ENCODE results near the gene ABI1.
A peak's percentile ranks its signal among the peaks of the same experiment; 100 is the strongest.

Gene ABI1

GRCh38 chr10:26714415-26715136, 146.2 kb downstream of the ABI1 start:
- H3K9me3 ChIP-seq (ENCODE audit: control insufficient read depth, low read length) = no peaks in the 10 kb centered on the region
- WGBS, 2 experiments (ENCODE audit: insufficient coverage in 2 of 2) = no CpG with 5 or more reads among the region's 1 CpG
- H3K4me1 ChIP-seq (ENCODE audit: control insufficient read depth, insufficient read depth, low read length, poor library complexity, severe bottlenecking) = no peaks in the 10 kb centered on the region
- peaks cover 48% of the 10 kb centered on the region for H3K36me3 ChIP-seq (ENCODE audit: control insufficient read depth, insufficient read depth, low read length)
- no peak overlapping the region for H3K4me3 ChIP-seq (ENCODE audit: extremely low read depth, insufficient read depth, low read length, poor library complexity, severe bottlenecking)
- H3K27ac ChIP-seq (ENCODE audit: low read depth, low read length, severe bottlenecking) = no peak overlapping the region

GRCh38 chr10:26711324-26711723, 149.4 kb downstream of the ABI1 start:
- Histone ChIP-seq H3K4me3 (ENCODE audit: extremely low read depth, insufficient read depth, low read length, poor library complexity, severe bottlenecking) (no peak overlapping the region), H3K9me3 (ENCODE audit: control insufficient read depth, low read length) (no peaks in the 10 kb centered on the region), H3K36me3 (ENCODE audit: control insufficient read depth, insufficient read depth, low read length) (peaks cover 53% of the 10 kb centered on the region), H3K27ac (ENCODE audit: low read depth, low read length, severe bottlenecking) (no peak overlapping the region), H3K4me1 (ENCODE audit: control insufficient read depth, insufficient read depth, low read length, poor library complexity, severe bottlenecking) (no peaks in the 10 kb centered on the region)
- WGBS, 2 experiments (ENCODE audit: insufficient coverage in 2 of 2) = no CpG with 5 or more reads among the region's 5 CpGs

GRCh38 chr10:26706936-26707335, 153.8 kb downstream of the ABI1 start:
- Histone ChIP-seq H3K36me3 (ENCODE audit: control insufficient read depth, insufficient read depth, low read length) (peaks cover 57% of the 10 kb centered on the region), H3K9me3 (ENCODE audit: control insufficient read depth, low read length) (no peaks in the 10 kb centered on the region), H3K4me3 (ENCODE audit: extremely low read depth, insufficient read depth, low read length, poor library complexity, severe bottlenecking) (no peak overlapping the region), H3K27ac (ENCODE audit: low read depth, low read length, severe bottlenecking) (no peak overlapping the region), H3K4me1 (ENCODE audit: control insufficient read depth, insufficient read depth, low read length, poor library complexity, severe bottlenecking) (no peaks in the 10 kb centered on the region)
- whole genome bisulfite sequencing, 2 experiments (ENCODE audit: insufficient coverage in 2 of 2) = 92 to 94% methylated on average over 7 of the region's 10 CpGs

GRCh38 chr10:26706206-26706605, 154.6 kb downstream of the ABI1 start:
- no peak overlapping the region for H3K27ac ChIP-seq (ENCODE audit: low read depth, low read length, severe bottlenecking)
- WGBS, 2 experiments (ENCODE audit: insufficient coverage in 2 of 2) = 94 to 95% methylated on average over 5 to 6 of the region's 6 CpGs
- H3K4me1 ChIP-seq (ENCODE audit: control insufficient read depth, insufficient read depth, low read length, poor library complexity, severe bottlenecking) = no peaks in the 10 kb centered on the region
- H3K36me3 ChIP-seq (ENCODE audit: control insufficient read depth, insufficient read depth, low read length) = peaks cover 60% of the 10 kb centered on the region
- no peak overlapping the region for H3K4me3 ChIP-seq (ENCODE audit: extremely low read depth, insufficient read depth, low read length, poor library complexity, severe bottlenecking)
- H3K9me3 ChIP-seq (ENCODE audit: control insufficient read depth, low read length) = no peaks in the 10 kb centered on the region

- Histone ChIP-seq H3K4me1 (ENCODE audit: control insufficient read depth, insufficient read depth, low read length, poor library complexity, severe bottlenecking) (no peaks in the 10 kb centered on the region), H3K4me3 (ENCODE audit: extremely low read depth, insufficient read depth, low read length, poor library complexity, severe bottlenecking) (no peak overlapping the region), H3K9me3 (ENCODE audit: control insufficient read depth, low read length) (no peaks in the 10 kb centered on the region), H3K27ac (ENCODE audit: low read depth, low read length, severe bottlenecking) (no peak overlapping the region), H3K36me3 (ENCODE audit: control insufficient read depth, insufficient read depth, low read length) (peaks cover 69% of the 10 kb centered on the region)
- WGBS, 2 experiments (ENCODE audit: insufficient coverage in 2 of 2) = 60 to 100% methylated on average over 1 of the region's 9 CpGs
These were observed 156.8 kb downstream of the ABI1 start for GRCh38 chr10:26703974-26704373.

GRCh38 chr10:26703096-26703495, 157.7 kb downstream of the ABI1 start:
- Histone ChIP-seq H3K4me1 (ENCODE audit: control insufficient read depth, insufficient read depth, low read length, poor library complexity, severe bottlenecking) (no peaks in the 10 kb centered on the region), H3K36me3 (ENCODE audit: control insufficient read depth, insufficient read depth, low read length) (peaks cover 61% of the 10 kb centered on the region), H3K9me3 (ENCODE audit: control insufficient read depth, low read length) (no peaks in the 10 kb centered on the region), H3K27ac (ENCODE audit: low read depth, low read length, severe bottlenecking) (no peak overlapping the region), H3K4me3 (ENCODE audit: extremely low read depth, insufficient read depth, low read length, poor library complexity, severe bottlenecking) (no peak overlapping the region)
- no CpG with 5 or more reads among the region's 4 CpGs for WGBS, 2 experiments (ENCODE audit: insufficient coverage in 2 of 2)

GRCh38 chr10:26700884-26701630, 159.7 kb downstream of the ABI1 start:
- whole genome bisulfite sequencing, 2 experiments (ENCODE audit: insufficient coverage in 2 of 2) = 78 to 80% methylated on average over 3 to 4 of the region's 4 CpGs
- H3K27ac ChIP-seq (ENCODE audit: low read depth, low read length, severe bottlenecking) = no peak overlapping the region
- no peak overlapping the region for H3K4me3 ChIP-seq (ENCODE audit: extremely low read depth, insufficient read depth, low read length, poor library complexity, severe bottlenecking)
- H3K36me3 ChIP-seq (ENCODE audit: control insufficient read depth, insufficient read depth, low read length) = peaks cover 40% of the 10 kb centered on the region
- no peaks in the 10 kb centered on the region for H3K4me1 ChIP-seq (ENCODE audit: control insufficient read depth, insufficient read depth, low read length, poor library complexity, severe bottlenecking)
- H3K9me3 ChIP-seq (ENCODE audit: control insufficient read depth, low read length) = no peaks in the 10 kb centered on the region

GRCh38 chr10:26699631-26700030, 161.1 kb downstream of the ABI1 start:
- H3K36me3 ChIP-seq (ENCODE audit: control insufficient read depth, insufficient read depth, low read length) = peaks cover 35% of the 10 kb centered on the region
- no peak overlapping the region for H3K27ac ChIP-seq (ENCODE audit: low read depth, low read length, severe bottlenecking)
- no peaks in the 10 kb centered on the region for H3K4me1 ChIP-seq (ENCODE audit: control insufficient read depth, insufficient read depth, low read length, poor library complexity, severe bottlenecking)
- no peaks in the 10 kb centered on the region for H3K9me3 ChIP-seq (ENCODE audit: control insufficient read depth, low read length)
- no peak overlapping the region for H3K4me3 ChIP-seq (ENCODE audit: extremely low read depth, insufficient read depth, low read length, poor library complexity, severe bottlenecking)
- WGBS, 2 experiments (ENCODE audit: insufficient coverage in 2 of 2) = 100% methylated on average over 3 of the region's 7 CpGs

GRCh38 chr10:26698909-26699308, 161.8 kb downstream of the ABI1 start:
- peaks cover 35% of the 10 kb centered on the region for H3K36me3 ChIP-seq (ENCODE audit: control insufficient read depth, insufficient read depth, low read length)
- H3K4me1 ChIP-seq (ENCODE audit: control insufficient read depth, insufficient read depth, low read length, poor library complexity, severe bottlenecking) = peaks cover 4% of the 10 kb centered on the region
- no peaks in the 10 kb centered on the region for H3K9me3 ChIP-seq (ENCODE audit: control insufficient read depth, low read length)
- no peak overlapping the region for H3K27ac ChIP-seq (ENCODE audit: low read depth, low read length, severe bottlenecking)
- peak overlapping the region; percentile 82 for H3K4me3 ChIP-seq (ENCODE audit: extremely low read depth, insufficient read depth, low read length, poor library complexity, severe bottlenecking)
- 75 to 100% methylated on average over 1 to 2 of the region's 2 CpGs for WGBS, 2 experiments (ENCODE audit: insufficient coverage in 2 of 2)

- WGBS, 2 experiments (ENCODE audit: insufficient coverage in 2 of 2) = 1 to 2% methylated on average over 28 to 39 of the region's 42 CpGs
- Histone ChIP-seq H3K27ac (ENCODE audit: low read depth, low read length, severe bottlenecking) (no peak overlapping the region), H3K36me3 (ENCODE audit: control insufficient read depth, insufficient read depth, low read length) (peaks cover 30% of the 10 kb centered on the region), H3K4me3 (ENCODE audit: extremely low read depth, insufficient read depth, low read length, poor library complexity, severe bottlenecking) (peak overlapping the region; percentile 82), H3K9me3 (ENCODE audit: control insufficient read depth, low read length) (no peaks in the 10 kb centered on the region), H3K4me1 (ENCODE audit: control insufficient read depth, insufficient read depth, low read length, poor library complexity, severe bottlenecking) (peaks cover 4% of the 10 kb centered on the region)
These were observed 162.7 kb downstream of the ABI1 start for GRCh38 chr10:26697922-26698608.

All from mesodermal cell (in vitro differentiated cells).